Muscle layer of duodenum (tissue), 2 donors: ENCODE data around the gene FAM171A2.
"Not testable (repeated sequence)": the region's sequence is repeated elsewhere in the genome, so short reads cannot be mapped to it uniquely, and the experiment has no call there.

Experiments
- H3K27ac ChIP-seq: one replicate; pipeline ENCODE4 v1.7.0; 2013; ENCODE audit warnings: mild to moderate bottlenecking, low read length
- H3K27me3 ChIP-seq: one replicate; pipeline ENCODE4 v1.7.0; 2013; ENCODE audit warnings: low read depth, mild to moderate bottlenecking, control low read depth, low read length
- H3K36me3 ChIP-seq, 2 donors: one replicate each; pipeline ENCODE4 v1.7.0; 2013; ENCODE audit warnings: low read length in 2 of 2, control low read depth in 1 of 2, mild to moderate bottlenecking in 1 of 2; ENCODE audit not compliant: insufficient read depth in 2 of 2, control insufficient read depth in 1 of 2
- H3K4me1 ChIP-seq, 2 donors: one replicate each; pipeline ENCODE4 v1.7.0; 2013; ENCODE audit warnings: low read length in 2 of 2, mild to moderate bottlenecking in 2 of 2, control low read depth in 1 of 2, moderate library complexity in 1 of 2; ENCODE audit not compliant: insufficient read depth in 2 of 2, control insufficient read depth in 1 of 2
- H3K4me3 ChIP-seq, 2 donors: one replicate each; pipeline ENCODE4 v1.7.0; 2013; ENCODE audit warnings: low read length in 2 of 2, low read depth in 1 of 2, mild to moderate bottlenecking in 1 of 2
- H3K9me3 ChIP-seq, 2 donors: one replicate each; pipeline ENCODE4 v1.7.0; 2013; ENCODE audit warnings: low read length in 2 of 2, control low read depth in 1 of 2, mild to moderate bottlenecking in 1 of 2; ENCODE audit not compliant: control insufficient read depth in 1 of 2
- donor health status: healthy.

The FAM171A2 gene

GRCh38 chr17:44381810-44382305, 18.2 kb upstream of the FAM171A2 start:
- Histone ChIP-seq H3K9me3 (no peaks in the 10 kb centered on the region), H3K4me3 (no peak overlapping the region), H3K36me3 (no peaks in the 10 kb centered on the region), H3K27ac (no peak overlapping the region), H3K27me3 (no peaks in the 10 kb centered on the region), H3K4me1 (peaks cover 0 to 16% of the 10 kb centered on the region in 2 donors)

GRCh38 chr17:44380767-44381166, 17.1 kb upstream of the FAM171A2 start:
- Histone ChIP-seq H3K36me3 (no peaks in the 10 kb centered on the region), H3K4me3 (no peak overlapping the region), H3K9me3 (no peaks in the 10 kb centered on the region), H3K4me1 (peaks cover 0 to 22% of the 10 kb centered on the region in 2 donors), H3K27me3 (no peaks in the 10 kb centered on the region), H3K27ac (no peak overlapping the region)

GRCh38 chr17:44379887-44380286, 16.2 kb upstream of the FAM171A2 start:
- peaks cover 0 to 21% of the 10 kb centered on the region in 2 donors for H3K4me1 ChIP-seq
- no peak overlapping the region for H3K4me3 ChIP-seq
- no peaks in the 10 kb centered on the region for H3K27me3 ChIP-seq
- no peaks in the 10 kb centered on the region for H3K36me3 ChIP-seq
- no peaks in the 10 kb centered on the region for H3K9me3 ChIP-seq
- no peak overlapping the region for H3K27ac ChIP-seq

- Histone ChIP-seq H3K27me3 (no peaks in the 10 kb centered on the region), H3K27ac (no peak overlapping the region), H3K4me1 (peaks cover 0 to 13% of the 10 kb centered on the region in 2 donors), H3K36me3 (no peaks in the 10 kb centered on the region), H3K4me3 (no peak overlapping the region), H3K9me3 (no peaks in the 10 kb centered on the region)
Observed at GRCh38 chr17:44378171-44378705, 14.6 kb upstream of the FAM171A2 start.

- H3K4me3 ChIP-seq, result no peak overlapping the region
- H3K27ac ChIP-seq, result no peak overlapping the region
- no peaks in the 10 kb centered on the region for H3K9me3 ChIP-seq
- no peaks in the 10 kb centered on the region for H3K36me3 ChIP-seq
- H3K4me1 ChIP-seq, result peaks cover 0 to 13% of the 10 kb centered on the region in 2 donors
- no peaks in the 10 kb centered on the region for H3K27me3 ChIP-seq
Observed at GRCh38 chr17:44376779-44377178, 13.1 kb upstream of the FAM171A2 start.

- no peaks in the 10 kb centered on the region for H3K27me3 ChIP-seq
- H3K36me3 ChIP-seq, result no peaks in the 10 kb centered on the region
- H3K9me3 ChIP-seq, result no peaks in the 10 kb centered on the region
- H3K4me3 ChIP-seq, result no peak overlapping the region
- H3K27ac ChIP-seq, result no peak overlapping the region
- peaks cover 0 to 13% of the 10 kb centered on the region in 2 donors for H3K4me1 ChIP-seq
Observed at GRCh38 chr17:44376124-44376523, 12.5 kb upstream of the FAM171A2 start.

GRCh38 chr17:44375196-44376017, 11.8 kb upstream of the FAM171A2 start:
- no peak overlapping the region for H3K4me3 ChIP-seq
- H3K27ac ChIP-seq, result no peak overlapping the region
- no peaks in the 10 kb centered on the region for H3K9me3 ChIP-seq
- peaks cover 0 to 13% of the 10 kb centered on the region in 2 donors for H3K4me1 ChIP-seq
- H3K27me3 ChIP-seq, result no peaks in the 10 kb centered on the region
- no peaks in the 10 kb centered on the region for H3K36me3 ChIP-seq

- H3K4me3 ChIP-seq, result no peak overlapping the region
- no peaks in the 10 kb centered on the region for H3K27me3 ChIP-seq
Observed at GRCh38 chr17:44374306-44375195, 10.9 kb upstream of the FAM171A2 start.

GRCh38 chr17:44372036-44372435, 8.4 kb upstream of the FAM171A2 start:
- no peak overlapping the region for H3K27ac ChIP-seq
- no peak overlapping the region for H3K4me3 ChIP-seq
- no peaks in the 10 kb centered on the region for H3K36me3 ChIP-seq
- no peaks in the 10 kb centered on the region for H3K9me3 ChIP-seq
- H3K27me3 ChIP-seq, result no peaks in the 10 kb centered on the region
- H3K4me1 ChIP-seq, result peaks cover 0 to 13% of the 10 kb centered on the region in 2 donors

More at GRCh38 chr17:44374306-44375195, 10.9 kb upstream of the FAM171A2 start:
- H3K27ac ChIP-seq, result no peak overlapping the region
- H3K36me3 ChIP-seq, result no peaks in the 10 kb centered on the region
- no peaks in the 10 kb centered on the region for H3K9me3 ChIP-seq
- peaks cover 0 to 13% of the 10 kb centered on the region in 2 donors for H3K4me1 ChIP-seq

GRCh38 chr17:44369414-44370023, 5.9 kb upstream of the FAM171A2 start:
- H3K4me3 ChIP-seq, H3K4me1 ChIP-seq, H3K27ac ChIP-seq, H3K27me3 ChIP-seq, H3K36me3 ChIP-seq, H3K9me3 ChIP-seq: not testable (repeated sequence)
